WTC11 (cell line): Measurements from ENCODE around the gene GRPEL1. TPM values are rescaled to one million over a fixed set of nuclear protein-coding genes. Genes with fewer than 3 reads are reported as not detected.
A peak's percentile ranks its signal among the peaks of the same experiment; 100 is the strongest.

ENCODE experiments used
- ATAC-seq: fragments of 200-7000 bp; cut with Tn5 transposase; 2 replicates; pipeline ENCODE4 v1.10.0; 2021; ENCODE audit warnings: mild to moderate bottlenecking, moderate library complexity
- CTCF ChIA-PET: fragments of 300-600 bp; sonication (Branson Sonifier 250); formaldehyde crosslinking; loops from one replicate; lab custom pipeline; 2021; ENCODE audit warnings: antibody characterized with exemption; lab: Charles Lee
- POLR2A ChIA-PET: fragments of 350-600 bp; sonication (Branson Sonifier 250); formaldehyde crosslinking; loops from one replicate; lab custom pipeline; 2021; ENCODE audit warnings: antibody characterized with exemption; lab: Charles Lee
- DNase-seq: peaks from one replicate; pipeline ENCODE4 v3.0.0; 2021; ENCODE audit warnings: low spot score
- H3K27ac Mint-ChIP-seq: 2 replicates; pipeline ENCODE4 v1.8.0; 2021; ENCODE audit warnings: mixed read lengths
- H3K27me3 Mint-ChIP-seq: 2 replicates; pipeline ENCODE4 v1.8.0; 2021; ENCODE audit warnings: low read depth, mild to moderate bottlenecking, moderate library complexity, mixed read lengths
- H3K36me3 Mint-ChIP-seq: 2 replicates; pipeline ENCODE4 v1.8.0; 2021; ENCODE audit warnings: mixed read lengths
- H3K4me1 Mint-ChIP-seq: 2 replicates; pipeline ENCODE4 v1.8.0; 2022; ENCODE audit warnings: mixed read lengths
- H3K4me3 Mint-ChIP-seq: 2 replicates; pipeline ENCODE4 v1.8.0; 2021; ENCODE audit warnings: mild to moderate bottlenecking, moderate library complexity, mixed read lengths
- H3K9me3 Mint-ChIP-seq: 2 replicates; pipeline ENCODE4 v1.8.0; 2021; ENCODE audit warnings: mixed read lengths
- ATF2 ChIP-seq: sonication (generic); formaldehyde crosslinking; IDR thresholded peaks from 2 replicates; pipeline ENCODE4 v1.8.1; 2022; ENCODE audit warnings: low read depth, missing genetic modification reagents, borderline replicate concordance
- CREM ChIP-seq: sonication (generic); formaldehyde crosslinking; IDR thresholded peaks from 2 replicates; pipeline ENCODE4 v1.8.1; 2022; ENCODE audit warnings: mild to moderate bottlenecking, missing genetic modification reagents, moderate library complexity
- ERG ChIP-seq: fragments of 250-450 bp; sonication (Bioruptor Pico); IDR thresholded peaks from 2 replicates; pipeline ENCODE4 v1.8.0; 2021; ENCODE audit warnings: mild to moderate bottlenecking
- NFATC4 ChIP-seq: fragments of 250-450 bp; sonication (Bioruptor Pico); IDR thresholded peaks from 2 replicates; pipeline ENCODE4 v1.9.0; 2021; ENCODE audit warnings: mild to moderate bottlenecking
- NFYB ChIP-seq: sonication (generic); formaldehyde crosslinking; conservative IDR thresholded peaks from 2 replicates; pipeline ENCODE4 v1.8.0; 2022; ENCODE audit warnings: low read depth, missing genetic modification reagents
- TP53 ChIP-seq: sonication (generic); formaldehyde crosslinking; IDR thresholded peaks from 2 replicates; pipeline ENCODE4 v1.8.1; 2023; ENCODE audit warnings: mild to moderate bottlenecking, missing genetic modification reagents
- ZNF121 ChIP-seq: sonication (generic); formaldehyde crosslinking; IDR thresholded peaks from 2 replicates; pipeline ENCODE4 v1.8.0; 2023; ENCODE audit warnings: missing genetic modification reagents
- ZNF219 ChIP-seq: sonication (generic); formaldehyde crosslinking; IDR thresholded peaks from 2 replicates; pipeline ENCODE4 v1.8.0; 2023; ENCODE audit warnings: missing genetic modification reagents, mild to moderate bottlenecking, borderline replicate concordance
- ZNF232 ChIP-seq: sonication (generic); formaldehyde crosslinking; IDR thresholded peaks from 2 replicates; pipeline ENCODE4 v1.8.0; 2022; ENCODE audit warnings: mild to moderate bottlenecking, missing genetic modification reagents
- ZSCAN18 ChIP-seq: fragments of 250-450 bp; sonication (Bioruptor Pico); IDR thresholded peaks from 2 replicates; pipeline ENCODE4 v2.1.2; 2022; ENCODE audit warnings: mild to moderate bottlenecking, moderate library complexity
- total RNA-seq: library from RNA; stranded (reverse); gene quantifications from 3 replicates; pipeline ENCODE4 v1.2.3, GENCODE V29; 2021
- TF ChIP-seq, protein P1 (sequence below): sonication (generic); formaldehyde crosslinking; IDR thresholded peaks from 2 replicates; pipeline ENCODE4 v1.8.1; 2023; ENCODE audit warnings: mild to moderate bottlenecking, missing genetic modification reagents, moderate library complexity
- TF ChIP-seq, protein P2 (sequence below): sonication (generic); formaldehyde crosslinking; IDR thresholded peaks from 2 replicates; pipeline ENCODE4 v1.8.0; 2022; ENCODE audit warnings: mild to moderate bottlenecking, missing genetic modification reagents
- TF ChIP-seq, protein P3 (sequence below): sonication (generic); formaldehyde crosslinking; IDR thresholded peaks from 2 replicates; pipeline ENCODE4 v1.8.0; 2022; ENCODE audit warnings: mild to moderate bottlenecking, missing genetic modification reagents
- TF ChIP-seq, protein P4 (sequence below): sonication (generic); formaldehyde crosslinking; IDR thresholded peaks from 2 replicates; pipeline ENCODE4 v1.8.1; 2022; ENCODE audit warnings: missing genetic modification reagents, borderline replicate concordance
- TF ChIP-seq, protein P5 (sequence below): fragments of 200-600 bp; IDR thresholded peaks from 2 replicates; pipeline ENCODE4 v1.8.0; 2022; ENCODE audit warnings: antibody characterized with exemption
- TF ChIP-seq, protein P6 (sequence below): sonication (generic); formaldehyde crosslinking; IDR thresholded peaks from 2 replicates; pipeline ENCODE4 v1.8.0; 2022; ENCODE audit warnings: missing genetic modification reagents

GRPEL1 gene
- total RNA-seq, 1 experiment from 2014 or later, result 50.0 TPM

DNA sequence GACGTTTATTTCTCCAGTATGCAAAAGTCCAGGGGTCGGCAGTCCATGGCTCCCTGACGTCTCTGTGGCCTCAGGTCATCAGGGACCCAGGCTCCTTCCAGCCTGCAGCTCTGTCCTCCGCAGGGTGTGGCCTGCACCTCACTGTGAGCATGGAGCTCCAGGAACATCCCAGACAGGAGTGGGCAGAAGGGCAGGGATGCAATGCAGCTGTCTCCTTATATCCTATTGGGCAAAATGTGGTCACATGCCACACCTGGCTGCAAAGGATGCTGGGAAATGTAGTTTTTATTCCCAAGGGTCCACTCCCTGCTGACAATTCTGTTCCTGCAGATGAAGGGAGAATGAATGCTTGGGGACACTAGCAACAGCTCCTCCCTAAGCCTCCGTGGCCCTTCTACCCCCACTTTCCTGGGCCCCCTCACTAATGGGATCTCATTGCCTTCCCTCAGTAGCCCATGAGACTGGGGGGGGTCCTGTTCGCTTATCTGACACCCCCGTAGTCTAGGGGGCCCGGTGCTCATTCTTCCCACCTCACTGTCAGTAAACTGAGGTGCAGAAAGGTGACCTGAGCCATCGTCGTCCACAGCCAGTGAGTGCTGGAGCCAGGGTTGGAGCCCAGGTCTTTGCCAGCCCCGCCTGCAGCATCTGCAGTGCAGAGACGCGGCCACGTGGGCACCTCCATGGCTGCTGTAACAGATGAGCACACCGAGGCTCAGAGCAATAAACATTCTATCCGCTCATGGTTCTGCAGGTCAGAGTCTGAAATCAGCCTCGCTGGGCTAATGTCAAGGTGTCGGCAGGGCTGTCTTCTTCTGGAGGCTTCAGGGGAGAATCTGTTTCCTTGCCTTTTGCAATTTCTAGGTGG is 5.9 kb upstream of the GRPEL1 start:
- TF ChIP-seq, protein P1, sequence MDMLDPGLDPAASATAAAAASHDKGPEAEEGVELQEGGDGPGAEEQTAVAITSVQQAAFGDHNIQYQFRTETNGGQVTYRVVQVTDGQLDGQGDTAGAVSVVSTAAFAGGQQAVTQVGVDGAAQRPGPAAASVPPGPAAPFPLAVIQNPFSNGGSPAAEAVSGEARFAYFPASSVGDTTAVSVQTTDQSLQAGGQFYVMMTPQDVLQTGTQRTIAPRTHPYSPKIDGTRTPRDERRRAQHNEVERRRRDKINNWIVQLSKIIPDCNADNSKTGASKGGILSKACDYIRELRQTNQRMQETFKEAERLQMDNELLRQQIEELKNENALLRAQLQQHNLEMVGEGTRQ (CRISPR knock-in tag), result peak; percentile 97
- TF ChIP-seq ATF2 (no peak), ZSCAN18 (no peak), NFYB (CRISPR knock-in tag) (peak; percentile 71)
- TF ChIP-seq, protein P2, sequence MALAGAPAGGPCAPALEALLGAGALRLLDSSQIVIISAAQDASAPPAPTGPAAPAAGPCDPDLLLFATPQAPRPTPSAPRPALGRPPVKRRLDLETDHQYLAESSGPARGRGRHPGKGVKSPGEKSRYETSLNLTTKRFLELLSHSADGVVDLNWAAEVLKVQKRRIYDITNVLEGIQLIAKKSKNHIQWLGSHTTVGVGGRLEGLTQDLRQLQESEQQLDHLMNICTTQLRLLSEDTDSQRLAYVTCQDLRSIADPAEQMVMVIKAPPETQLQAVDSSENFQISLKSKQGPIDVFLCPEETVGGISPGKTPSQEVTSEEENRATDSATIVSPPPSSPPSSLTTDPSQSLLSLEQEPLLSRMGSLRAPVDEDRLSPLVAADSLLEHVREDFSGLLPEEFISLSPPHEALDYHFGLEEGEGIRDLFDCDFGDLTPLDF, result no peak
- TF ChIP-seq, protein P3, sequence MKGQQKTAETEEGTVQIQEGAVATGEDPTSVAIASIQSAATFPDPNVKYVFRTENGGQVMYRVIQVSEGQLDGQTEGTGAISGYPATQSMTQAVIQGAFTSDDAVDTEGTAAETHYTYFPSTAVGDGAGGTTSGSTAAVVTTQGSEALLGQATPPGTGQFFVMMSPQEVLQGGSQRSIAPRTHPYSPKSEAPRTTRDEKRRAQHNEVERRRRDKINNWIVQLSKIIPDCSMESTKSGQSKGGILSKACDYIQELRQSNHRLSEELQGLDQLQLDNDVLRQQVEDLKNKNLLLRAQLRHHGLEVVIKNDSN, result peak; percentile 97
- H3K36me3 Mint-ChIP-seq, result no peaks in the 10 kb centered on the region
- H3K9me3 Mint-ChIP-seq, result no peaks in the 10 kb centered on the region
- ATAC-seq (peak; percentile 49), DNase-seq (peak; percentile 52)
- no peak overlapping the region for H3K4me3 Mint-ChIP-seq
- H3K4me1 Mint-ChIP-seq, result peaks cover 8% of the 10 kb centered on the region
- H3K27me3 Mint-ChIP-seq, result peaks cover 39% of the 10 kb centered on the region
- CTCF ChIA-PET, result interaction anchor here (0.6 to 1.1 kb wide), 3 partner anchors 8 to 112 kb away, joined by 3 to 6 read pairs (median 4); a partner anchor contains a TSS
- H3K27ac Mint-ChIP-seq, result no peak overlapping the region
- POLR2A ChIA-PET, result no interaction called here

DNA sequence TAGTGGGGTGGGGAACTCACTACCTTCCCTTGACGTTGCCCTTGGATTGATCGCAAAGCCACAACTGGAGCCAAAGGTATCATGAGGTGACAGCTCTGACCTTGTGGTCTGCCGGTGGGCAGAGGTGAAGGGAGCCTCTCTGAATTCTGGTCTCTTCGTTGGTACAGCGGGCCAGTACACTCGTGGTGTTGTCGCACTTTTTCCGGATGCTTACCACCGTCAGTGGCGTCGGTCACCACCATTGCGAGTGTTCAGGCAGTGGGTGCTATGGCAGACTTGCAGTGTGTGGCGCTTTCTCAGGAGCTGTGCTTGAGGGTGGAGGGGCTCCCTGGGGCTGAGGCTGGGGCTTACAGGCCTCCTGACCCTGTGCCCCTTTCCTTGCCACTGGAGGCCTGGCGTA is 5.2 kb upstream of the GRPEL1 start:
- peaks cover 11% of the 10 kb centered on the region for H3K4me1 Mint-ChIP-seq
- ChIA-PET POLR2A (no interaction called here), CTCF (interaction anchor here (0.6 to 1.1 kb wide), 3 partner anchors 9 to 164 kb away, joined by 3 to 6 read pairs (median 4); a partner anchor contains a TSS)
- DNase-seq (no peak), ATAC-seq (no peak)
- H3K27me3 Mint-ChIP-seq, result peaks cover 43% of the 10 kb centered on the region
- no peak overlapping the region for H3K27ac Mint-ChIP-seq
- no peaks in the 10 kb centered on the region for H3K36me3 Mint-ChIP-seq
- H3K9me3 Mint-ChIP-seq, result no peaks in the 10 kb centered on the region
- no peak overlapping the region for H3K4me3 Mint-ChIP-seq
- TF ChIP-seq ZNF219 (CRISPR knock-in tag), result no peak
- TF ChIP-seq, protein P4, sequence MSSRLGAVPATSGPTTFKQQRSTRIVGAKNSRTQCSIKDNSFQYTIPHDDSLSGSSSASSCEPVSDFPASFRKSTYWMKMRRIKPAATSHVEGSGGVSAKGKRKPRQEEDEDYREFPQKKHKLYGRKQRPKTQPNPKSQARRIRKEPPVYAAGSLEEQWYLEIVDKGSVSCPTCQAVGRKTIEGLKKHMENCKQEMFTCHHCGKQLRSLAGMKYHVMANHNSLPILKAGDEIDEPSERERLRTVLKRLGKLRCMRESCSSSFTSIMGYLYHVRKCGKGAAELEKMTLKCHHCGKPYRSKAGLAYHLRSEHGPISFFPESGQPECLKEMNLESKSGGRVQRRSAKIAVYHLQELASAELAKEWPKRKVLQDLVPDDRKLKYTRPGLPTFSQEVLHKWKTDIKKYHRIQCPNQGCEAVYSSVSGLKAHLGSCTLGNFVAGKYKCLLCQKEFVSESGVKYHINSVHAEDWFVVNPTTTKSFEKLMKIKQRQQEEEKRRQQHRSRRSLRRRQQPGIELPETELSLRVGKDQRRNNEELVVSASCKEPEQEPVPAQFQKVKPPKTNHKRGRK (CRISPR knock-in tag), result no peak
- TF ChIP-seq, protein P5, sequence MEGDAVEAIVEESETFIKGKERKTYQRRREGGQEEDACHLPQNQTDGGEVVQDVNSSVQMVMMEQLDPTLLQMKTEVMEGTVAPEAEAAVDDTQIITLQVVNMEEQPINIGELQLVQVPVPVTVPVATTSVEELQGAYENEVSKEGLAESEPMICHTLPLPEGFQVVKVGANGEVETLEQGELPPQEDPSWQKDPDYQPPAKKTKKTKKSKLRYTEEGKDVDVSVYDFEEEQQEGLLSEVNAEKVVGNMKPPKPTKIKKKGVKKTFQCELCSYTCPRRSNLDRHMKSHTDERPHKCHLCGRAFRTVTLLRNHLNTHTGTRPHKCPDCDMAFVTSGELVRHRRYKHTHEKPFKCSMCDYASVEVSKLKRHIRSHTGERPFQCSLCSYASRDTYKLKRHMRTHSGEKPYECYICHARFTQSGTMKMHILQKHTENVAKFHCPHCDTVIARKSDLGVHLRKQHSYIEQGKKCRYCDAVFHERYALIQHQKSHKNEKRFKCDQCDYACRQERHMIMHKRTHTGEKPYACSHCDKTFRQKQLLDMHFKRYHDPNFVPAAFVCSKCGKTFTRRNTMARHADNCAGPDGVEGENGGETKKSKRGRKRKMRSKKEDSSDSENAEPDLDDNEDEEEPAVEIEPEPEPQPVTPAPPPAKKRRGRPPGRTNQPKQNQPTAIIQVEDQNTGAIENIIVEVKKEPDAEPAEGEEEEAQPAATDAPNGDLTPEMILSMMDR, result no peak
- no peak for TF ChIP-seq ZNF232 (CRISPR knock-in tag)
- TF ChIP-seq CREM, result no peak
- TF ChIP-seq, protein P6, sequence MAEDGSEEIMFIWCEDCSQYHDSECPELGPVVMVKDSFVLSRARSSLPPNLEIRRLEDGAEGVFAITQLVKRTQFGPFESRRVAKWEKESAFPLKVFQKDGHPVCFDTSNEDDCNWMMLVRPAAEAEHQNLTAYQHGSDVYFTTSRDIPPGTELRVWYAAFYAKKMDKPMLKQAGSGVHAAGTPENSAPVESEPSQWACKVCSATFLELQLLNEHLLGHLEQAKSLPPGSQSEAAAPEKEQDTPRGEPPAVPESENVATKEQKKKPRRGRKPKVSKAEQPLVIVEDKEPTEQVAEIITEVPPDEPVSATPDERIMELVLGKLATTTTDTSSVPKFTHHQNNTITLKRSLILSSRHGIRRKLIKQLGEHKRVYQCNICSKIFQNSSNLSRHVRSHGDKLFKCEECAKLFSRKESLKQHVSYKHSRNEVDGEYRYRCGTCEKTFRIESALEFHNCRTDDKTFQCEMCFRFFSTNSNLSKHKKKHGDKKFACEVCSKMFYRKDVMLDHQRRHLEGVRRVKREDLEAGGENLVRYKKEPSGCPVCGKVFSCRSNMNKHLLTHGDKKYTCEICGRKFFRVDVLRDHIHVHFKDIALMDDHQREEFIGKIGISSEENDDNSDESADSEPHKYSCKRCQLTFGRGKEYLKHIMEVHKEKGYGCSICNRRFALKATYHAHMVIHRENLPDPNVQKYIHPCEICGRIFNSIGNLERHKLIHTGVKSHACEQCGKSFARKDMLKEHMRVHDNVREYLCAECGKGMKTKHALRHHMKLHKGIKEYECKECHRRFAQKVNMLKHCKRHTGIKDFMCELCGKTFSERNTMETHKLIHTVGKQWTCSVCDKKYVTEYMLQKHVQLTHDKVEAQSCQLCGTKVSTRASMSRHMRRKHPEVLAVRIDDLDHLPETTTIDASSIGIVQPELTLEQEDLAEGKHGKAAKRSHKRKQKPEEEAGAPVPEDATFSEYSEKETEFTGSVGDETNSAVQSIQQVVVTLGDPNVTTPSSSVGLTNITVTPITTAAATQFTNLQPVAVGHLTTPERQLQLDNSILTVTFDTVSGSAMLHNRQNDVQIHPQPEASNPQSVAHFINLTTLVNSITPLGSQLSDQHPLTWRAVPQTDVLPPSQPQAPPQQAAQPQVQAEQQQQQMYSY (CRISPR knock-in tag), result no peak
- no peak for TF ChIP-seq ZNF121 (CRISPR knock-in tag)
- TF ChIP-seq ERG (CRISPR knock-in tag), result no peak
- no peak for TF ChIP-seq TP53 (CRISPR knock-in tag)
- TF ChIP-seq NFATC4 (CRISPR knock-in tag), result no peak
